Mesendoderm (in vitro differentiated cells): Measurements from ENCODE around the gene ADAR.

Experiments
- DNase-seq: peaks from one replicate; pipeline ENCODE4 v3.0.0; 2013
- H2AK5ac ChIP-seq: 2 replicates; pipeline ENCODE4 v1.6.1; 2013; ENCODE audit warnings: low read length, inconsistent platforms
- H2BK120ac ChIP-seq: 2 replicates; pipeline ENCODE4 v1.6.1; 2013; ENCODE audit warnings: low read depth, mild to moderate bottlenecking, low read length, moderate library complexity, mixed read lengths
- H2BK15ac ChIP-seq: replicated peaks from 2 replicates; pipeline ENCODE4 v1.6.1; 2013; ENCODE audit warnings: low read depth, mild to moderate bottlenecking, moderate library complexity
- H2BK5ac ChIP-seq: 2 replicates; pipeline ENCODE4 v1.6.1; 2013; ENCODE audit warnings: low read length, inconsistent platforms
- H3K18ac ChIP-seq: 2 replicates; pipeline ENCODE4 v1.6.1; 2013; ENCODE audit warnings: mild to moderate bottlenecking, low read length, mixed read lengths
- H3K23ac ChIP-seq: one replicate; pipeline ENCODE4 v1.6.1; 2013; ENCODE audit warnings: low read length
- H3K27ac ChIP-seq: 2 replicates; pipeline ENCODE4 v1.5.1; 2013; ENCODE audit warnings: low read depth, mild to moderate bottlenecking, inconsistent platforms, low read length, moderate library complexity
- H3K27me3 ChIP-seq: 2 replicates; pipeline ENCODE4 v1.6.1; 2013; ENCODE audit warnings: low read length, control low read depth, mild to moderate bottlenecking, inconsistent platforms; ENCODE audit not compliant: insufficient read depth, poor library complexity
- H3K36me3 ChIP-seq: 2 replicates; pipeline ENCODE4 v1.6.1; 2013; ENCODE audit warnings: low read length, inconsistent platforms; ENCODE audit not compliant: control insufficient read depth, insufficient read depth
- H3K4ac ChIP-seq: one replicate; pipeline ENCODE4 v1.6.1; 2013; ENCODE audit warnings: low read depth, mild to moderate bottlenecking, low read length, moderate library complexity
- H3K4me1 ChIP-seq: 2 replicates; pipeline ENCODE4 v1.6.1; 2013; ENCODE audit warnings: low read depth, low read length, inconsistent platforms; ENCODE audit not compliant: control insufficient read depth
- H3K4me2 ChIP-seq: 2 replicates; pipeline ENCODE4 v1.6.1; 2013; ENCODE audit warnings: low read length
- H3K4me3 ChIP-seq: 2 replicates; pipeline ENCODE4 v1.5.1; 2013; ENCODE audit warnings: mild to moderate bottlenecking, low read length
- H3K56ac ChIP-seq: one replicate; pipeline ENCODE4 v1.6.1; 2013; ENCODE audit warnings: low read length
- H3K79me1 ChIP-seq: 2 replicates; pipeline ENCODE4 v1.6.1; 2013; ENCODE audit warnings: low read length, inconsistent platforms
- H3K79me2 ChIP-seq: 2 replicates; pipeline ENCODE4 v1.6.1; 2013; ENCODE audit warnings: mild to moderate bottlenecking, low read length; ENCODE audit not compliant: control insufficient read depth, insufficient read depth
- H3K9ac ChIP-seq: 2 replicates; pipeline ENCODE4 v1.6.1; 2013; ENCODE audit warnings: low read length, inconsistent platforms
- H4K5ac ChIP-seq: one replicate; pipeline ENCODE4 v1.6.1; 2013; ENCODE audit warnings: low read length
- H4K8ac ChIP-seq: one replicate; pipeline ENCODE4 v1.6.1; 2013; ENCODE audit warnings: low read depth, mild to moderate bottlenecking, control low read depth, low read length, moderate library complexity
- WGBS: extraction: QIAGEN DNeasy Blood & Tissue Kit; methylation state at CpG from one replicate; pipeline ENCODE4 v1.1.7; 2013; ENCODE audit warnings: low lambda C conversion rate, missing lambda C conversion rate; ENCODE audit not compliant: insufficient coverage; ENCODE audit errors: extremely low coverage; 5-methylcytosine and 5-hydroxymethylcytosine counted together

The ADAR gene

GRCh38 chr1:154572468-154573167, 35.4 kb downstream of the ADAR start:
- Histone ChIP-seq H2AK5ac (no peak overlapping the region), H3K9ac (no peak overlapping the region), H3K4me3 (no peak overlapping the region), H2BK15ac (no peak overlapping the region), H3K27me3 (no peaks in the 10 kb centered on the region), H3K36me3 (no peaks in the 10 kb centered on the region), H3K79me1 (no peaks in the 10 kb centered on the region), H3K4ac (no peak overlapping the region), H4K5ac (no peak overlapping the region), H4K8ac (no peak overlapping the region), H3K4me1 (peaks cover 2% of the 10 kb centered on the region), H3K23ac (no peak overlapping the region), H3K27ac (no peak overlapping the region), H2BK120ac (no peak overlapping the region), H3K18ac (no peak overlapping the region), H2BK5ac (no peak overlapping the region), H3K4me2 (no peak overlapping the region), H3K79me2 (no peaks in the 10 kb centered on the region), H3K56ac (no peak overlapping the region)
- no CpG with 5 or more reads among the region's 10 CpGs for WGBS
- peak; percentile 49 for DNase-seq

GRCh38 chr1:154571964-154572288, 36.1 kb downstream of the ADAR start:
- no peak overlapping the region for H3K4me3 ChIP-seq
- no peak overlapping the region for H4K8ac ChIP-seq
- no peak overlapping the region for H3K23ac ChIP-seq
- H3K9ac ChIP-seq = no peak overlapping the region
- no peak overlapping the region for H2BK5ac ChIP-seq
- no peaks in the 10 kb centered on the region for H3K36me3 ChIP-seq
- no CpG with 5 or more reads among the region's 29 CpGs for WGBS
- no peak overlapping the region for H3K4ac ChIP-seq
- H2BK120ac ChIP-seq = no peak overlapping the region
- no peak overlapping the region for H3K56ac ChIP-seq
- H4K5ac ChIP-seq = no peak overlapping the region
- no peak overlapping the region for H3K27ac ChIP-seq
- H3K79me1 ChIP-seq = no peaks in the 10 kb centered on the region
- H3K4me1 ChIP-seq = peaks cover 4% of the 10 kb centered on the region
- no peak overlapping the region for H3K18ac ChIP-seq
- H2BK15ac ChIP-seq = no peak overlapping the region
- no peak for DNase-seq
- H3K79me2 ChIP-seq = no peaks in the 10 kb centered on the region
- H3K27me3 ChIP-seq = no peaks in the 10 kb centered on the region
- H3K4me2 ChIP-seq = no peak overlapping the region
- H2AK5ac ChIP-seq = no peak overlapping the region

- no peaks in the 10 kb centered on the region for H3K36me3 ChIP-seq
- no peak overlapping the region for H3K4me3 ChIP-seq
- H3K4me2 ChIP-seq = no peak overlapping the region
- H3K27ac ChIP-seq = no peak overlapping the region
- no CpG with 5 or more reads among the region's 59 CpGs for WGBS
- H3K9ac ChIP-seq = no peak overlapping the region
- no peaks in the 10 kb centered on the region for H3K79me1 ChIP-seq
- no peak overlapping the region for H2BK5ac ChIP-seq
- H3K56ac ChIP-seq = no peak overlapping the region
- no peaks in the 10 kb centered on the region for H3K27me3 ChIP-seq
- no peak overlapping the region for H3K18ac ChIP-seq
- H3K79me2 ChIP-seq = no peaks in the 10 kb centered on the region
- H3K4ac ChIP-seq = no peak overlapping the region
- no peak overlapping the region for H2AK5ac ChIP-seq
- no peak overlapping the region for H2BK120ac ChIP-seq
- H3K4me1 ChIP-seq = peaks cover 6% of the 10 kb centered on the region
- no peak overlapping the region for H4K8ac ChIP-seq
- no peak overlapping the region for H4K5ac ChIP-seq
- DNase-seq = no peak
- no peak overlapping the region for H2BK15ac ChIP-seq
- H3K23ac ChIP-seq = no peak overlapping the region
Observed at GRCh38 chr1:154571244-154571963, 36.6 kb downstream of the ADAR start.

GRCh38 chr1:154568157-154568815, 39.7 kb downstream of the ADAR start:
- Histone ChIP-seq H4K5ac (no peak overlapping the region), H2BK15ac (no peak overlapping the region), H3K23ac (no peak overlapping the region), H4K8ac (no peak overlapping the region), H3K4me2 (peak overlapping the region; percentile 64), H3K4me1 (peaks cover 6% of the 10 kb centered on the region), H3K27me3 (no peaks in the 10 kb centered on the region), H2BK120ac (no peak overlapping the region), H2BK5ac (no peak overlapping the region), H2AK5ac (no peak overlapping the region), H3K79me1 (no peaks in the 10 kb centered on the region), H3K56ac (no peak overlapping the region), H3K27ac (no peak overlapping the region), H3K4ac (no peak overlapping the region), H3K4me3 (no peak overlapping the region), H3K18ac (no peak overlapping the region), H3K36me3 (no peaks in the 10 kb centered on the region), H3K9ac (peak overlapping the region; percentile 46), H3K79me2 (no peaks in the 10 kb centered on the region)
- WGBS = no CpG with 5 or more reads among the region's 17 CpGs
- DNase-seq = no peak

GRCh38 chr1:154567386-154568156, 40.4 kb downstream of the ADAR start, which contains the start of gene CHRNB2:
Gene CHRNB2 (plus strand): TSS chr1:154567778. CDS start chr1:154568045, 267 bp downstream.
- Histone ChIP-seq H2BK120ac (no peak within 1 kb of the TSS), H4K8ac (no peak within 1 kb of the TSS), H2BK15ac (no peak within 1 kb of the TSS), H3K79me2 (no peaks in the 10 kb centered on the region), H3K56ac (peak within 1 kb of the TSS; percentile 78), H3K36me3 (no peaks in the 10 kb centered on the region), H4K5ac (no peak within 1 kb of the TSS), H3K9ac (peak within 1 kb of the TSS; percentile 46), H3K23ac (no peak within 1 kb of the TSS), H3K18ac (no peak within 1 kb of the TSS), H3K27me3 (no peaks in the 10 kb centered on the region), H3K4me1 (peaks cover 6% of the 10 kb centered on the region), H3K27ac (no peak within 1 kb of the TSS), H3K4me2 (peak within 1 kb of the TSS; percentile 64), H3K79me1 (no peaks in the 10 kb centered on the region), H3K4ac (no peak within 1 kb of the TSS), H3K4me3 (peak within 1 kb of the TSS; percentile 1), H2BK5ac (no peak within 1 kb of the TSS), H2AK5ac (no peak within 1 kb of the TSS)
- no CpG with 5 or more reads among the region's 53 CpGs for WGBS
- peak; percentile 93 for DNase-seq
